Measurements from ENCODE around the gene C1QL3.

Gene C1QL3

DNA sequence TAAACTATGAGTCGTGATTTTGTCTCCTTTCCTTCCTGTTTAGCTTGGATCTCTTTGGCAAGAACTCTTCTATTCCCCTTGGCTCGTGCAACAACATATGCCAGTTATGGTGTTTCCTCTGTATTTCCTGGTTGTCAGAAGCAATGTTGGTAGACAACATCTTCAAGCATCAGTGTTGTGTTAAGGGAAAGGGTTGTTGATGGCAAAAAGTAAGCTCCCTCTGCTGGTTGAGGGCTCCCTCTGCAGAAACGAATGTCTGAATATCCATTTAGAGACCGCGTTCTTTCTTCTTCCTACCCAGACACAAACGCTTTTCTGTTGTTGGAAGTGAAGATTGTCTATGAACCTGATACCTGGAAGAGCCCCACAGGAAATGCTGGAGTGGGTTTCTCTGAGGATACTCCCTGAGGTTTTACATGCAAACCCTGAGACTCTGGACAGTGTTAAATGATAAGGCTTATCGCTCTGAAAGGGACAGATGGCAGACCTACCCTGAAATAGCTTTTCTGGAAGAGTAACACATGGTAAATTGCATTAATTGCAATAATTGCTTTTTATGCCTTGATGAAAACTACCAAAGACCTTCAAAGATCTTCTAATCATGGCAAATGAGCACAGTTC is 23.5 kb upstream of the C1QL3 start:
- peak; percentile 71 for TF ChIP-seq CTCF (IDR thresholded peaks at IDR 0.05; ENCODE audit: low read depth, low read length)
- peak; percentile 5 for DNase-seq (ENCODE audit: extremely low read depth, low read depth)

- no peak for DNase-seq (ENCODE audit: extremely low read depth, low read depth)
- no peak for TF ChIP-seq CTCF (IDR thresholded peaks at IDR 0.05; ENCODE audit: low read depth, low read length)
These were observed 22.9 kb upstream of the C1QL3 start for GRCh38 chr10:16544591-16544990.

DNA sequence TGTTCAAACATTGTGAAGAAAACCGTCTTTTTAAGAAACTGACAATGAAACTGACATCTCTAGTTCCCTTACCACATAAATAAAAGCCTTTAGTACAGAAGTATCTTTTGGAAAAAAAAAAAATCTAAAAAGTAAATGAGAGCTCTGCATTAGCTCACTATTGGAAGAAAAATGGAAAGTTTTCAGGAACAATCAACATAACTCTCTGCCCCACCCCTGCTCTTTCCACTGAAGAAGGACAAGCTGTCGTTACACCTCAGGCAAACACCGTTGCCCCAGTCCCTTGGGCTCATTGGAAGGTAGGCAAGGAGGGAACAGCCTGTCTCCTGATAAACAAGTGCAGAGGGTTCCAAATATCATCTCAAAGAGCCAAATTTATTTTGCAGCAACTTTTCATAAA is 22.4 kb upstream of the C1QL3 start:
- no peak for TF ChIP-seq CTCF (IDR thresholded peaks at IDR 0.05; ENCODE audit: low read depth, low read length)
- DNase-seq (ENCODE audit: extremely low read depth, low read depth): no peak

- no peak for TF ChIP-seq CTCF (IDR thresholded peaks at IDR 0.05; ENCODE audit: low read depth, low read length)
- DNase-seq (ENCODE audit: extremely low read depth, low read depth): no peak
These were observed 14.5 kb upstream of the C1QL3 start for GRCh38 chr10:16536155-16536554.

GRCh38 chr10:16529853-16530252 is 8.2 kb upstream of the C1QL3 start:
- TF ChIP-seq CTCF (IDR thresholded peaks at IDR 0.05; ENCODE audit: low read depth, low read length): no peak
- no peak for DNase-seq (ENCODE audit: extremely low read depth, low read depth)

- DNase-seq (ENCODE audit: extremely low read depth, low read depth): no peak
- no peak for TF ChIP-seq CTCF (IDR thresholded peaks at IDR 0.05; ENCODE audit: low read depth, low read length)
These were observed 5.8 kb upstream of the C1QL3 start for GRCh38 chr10:16527452-16527851.

DNA sequence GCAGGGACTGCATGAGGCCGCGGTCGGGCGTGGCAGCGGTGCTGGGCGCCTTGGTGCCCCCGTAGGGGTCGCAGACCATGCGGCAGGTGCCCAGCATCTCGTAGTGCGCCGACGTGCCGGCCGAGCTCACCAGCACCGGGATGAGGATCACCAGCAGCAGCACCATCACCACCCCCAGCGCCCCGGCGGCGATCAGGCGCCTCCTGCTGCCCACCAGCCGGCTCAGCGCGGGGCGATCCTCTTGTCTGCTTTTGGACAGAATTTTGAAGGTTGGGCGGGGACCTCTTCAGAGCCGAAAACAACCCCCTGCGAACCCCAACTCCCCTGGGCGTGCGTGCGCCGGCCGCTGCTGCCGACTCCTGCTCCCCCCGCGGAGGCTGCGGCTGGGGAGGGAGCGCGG is 779 bp downstream of the C1QL3 start:
- TF ChIP-seq CTCF (IDR thresholded peaks at IDR 0.05; ENCODE audit: low read depth, low read length): peak; percentile 44
- DNase-seq (ENCODE audit: extremely low read depth, low read depth): no peak

Measured in AG09319 (cell line).